Measurements from ENCODE around the gene TPCN2. TPM values are rescaled to one million over a fixed set of nuclear protein-coding genes. Genes with fewer than 3 reads are reported as not detected.
"Not testable (repeated sequence)": the region's sequence is repeated elsewhere in the genome, so short reads cannot be mapped to it uniquely, and the experiment has no call there.

Gene TPCN2
- total and polyA plus RNA-seq, 3 experiments from 2014 or later: 4.0 to 12.9 (median 12.3) TPM

DNA sequence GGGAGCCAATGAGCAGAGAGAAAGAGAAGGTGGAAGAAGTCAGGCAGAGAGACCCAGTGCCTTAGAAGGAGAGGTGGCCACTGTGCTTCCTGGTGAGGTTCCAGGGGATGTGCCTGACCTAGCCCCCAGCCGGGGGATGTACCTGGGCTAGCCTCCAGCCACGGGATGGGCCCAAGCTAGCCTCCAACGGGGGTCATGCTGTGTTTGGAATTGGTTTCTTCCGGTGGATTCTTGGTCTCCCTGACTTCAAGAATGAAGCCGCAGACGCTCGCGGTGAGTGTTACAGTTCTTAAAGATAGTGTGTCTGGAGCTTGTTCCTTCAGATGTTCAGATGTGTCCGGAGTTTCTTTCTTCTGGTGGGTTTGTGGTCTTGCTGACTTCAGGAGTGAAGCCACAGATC is 100.1 kb downstream of the TPCN2 start:
- Histone ChIP-seq H3K9me3 (ENCODE audit: low read length) (no peaks in the 10 kb centered on the region), H3K27me3 (ENCODE audit: insufficient read depth, low read length, poor library complexity, severe bottlenecking) (no peaks in the 10 kb centered on the region), H3K4me1 (ENCODE audit: insufficient read depth, low read length) (no peaks in the 10 kb centered on the region), H3K27ac (ENCODE audit: low read depth, low read length) (no peak overlapping the region), H3K4me3 (ENCODE audit: low read length) (no peak overlapping the region), H3K36me3 (ENCODE audit: insufficient read depth, low read length) (no peaks in the 10 kb centered on the region)
- Mint-ChIP-seq H3K27ac (no peak overlapping the region), H3K36me3 (peaks cover 0 to 6% (median 3%) of the 10 kb centered on the region in 3 donors), H3K9me3 (peaks cover 10 to 24% (median 15%) of the 10 kb centered on the region in 5 donors), H3K27me3 (peaks cover 5 to 15% of the 10 kb centered on the region in 2 donors), H3K4me3 (no peak overlapping the region), H3K4me1 (no peaks in the 10 kb centered on the region)
- ChIA-PET CTCF (interaction anchor here (2.1 kb wide), 1 partner anchor 62 kb away, joined by 4 read pairs; no protein-coding TSS in a partner anchor), POLR2A (no interaction called here)
- no peak for DNase-seq

DNA sequence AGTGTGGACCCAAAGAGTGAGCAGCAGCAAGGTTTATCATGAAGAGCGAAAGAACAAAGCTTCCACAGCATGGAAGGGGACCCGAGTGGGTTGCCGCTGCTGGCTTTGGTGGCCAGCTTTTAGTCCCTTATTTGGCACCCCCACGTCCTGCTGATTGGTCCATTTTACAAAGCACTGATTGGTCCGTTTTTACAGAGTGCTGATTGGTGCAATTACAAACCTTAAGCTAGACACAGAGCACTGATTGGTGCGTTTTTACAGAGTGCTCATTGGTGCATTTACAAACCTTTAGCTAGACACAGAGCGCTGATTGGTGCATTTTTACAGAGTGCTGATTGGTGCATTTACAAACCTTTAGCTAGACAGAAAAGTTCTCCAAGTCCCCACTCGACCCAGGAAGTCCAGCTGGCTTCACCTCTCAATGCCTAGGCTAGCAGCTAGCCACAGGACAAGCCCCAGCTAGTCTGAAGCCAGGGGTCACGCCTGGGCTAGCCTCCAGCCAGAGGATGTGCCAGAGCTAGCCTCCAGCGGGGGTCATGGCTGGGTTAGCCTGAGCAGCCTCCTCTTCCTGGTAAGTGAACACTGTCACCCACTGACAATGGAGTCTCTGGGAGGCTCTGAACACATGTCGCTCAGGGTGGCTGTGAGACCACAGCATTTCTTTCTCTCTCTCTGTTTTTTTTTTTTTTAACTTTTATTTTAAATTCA is 100.8 kb downstream of the TPCN2 start:
- H3K9me3 ChIP-seq (ENCODE audit: low read length); H3K36me3 Mint-ChIP-seq; H3K36me3 ChIP-seq (ENCODE audit: insufficient read depth, low read length); H3K4me3 Mint-ChIP-seq; DNase-seq; H3K27ac ChIP-seq (ENCODE audit: low read depth, low read length); H3K4me1 Mint-ChIP-seq; H3K4me1 ChIP-seq (ENCODE audit: insufficient read depth, low read length); POLR2A ChIA-PET; H3K4me3 ChIP-seq (ENCODE audit: low read length); H3K27ac Mint-ChIP-seq; H3K27me3 ChIP-seq (ENCODE audit: insufficient read depth, low read length, poor library complexity, severe bottlenecking): not testable (repeated sequence)
- peaks cover 10 to 21% (median 15%) of the 10 kb centered on the region in 5 donors for H3K9me3 Mint-ChIP-seq
- CTCF ChIA-PET: interaction anchor here (2.1 kb wide), 1 partner anchor 61 kb away, joined by 4 read pairs; no protein-coding TSS in a partner anchor
- H3K27me3 Mint-ChIP-seq: peaks cover 5 to 11% of the 10 kb centered on the region in 2 donors

DNA sequence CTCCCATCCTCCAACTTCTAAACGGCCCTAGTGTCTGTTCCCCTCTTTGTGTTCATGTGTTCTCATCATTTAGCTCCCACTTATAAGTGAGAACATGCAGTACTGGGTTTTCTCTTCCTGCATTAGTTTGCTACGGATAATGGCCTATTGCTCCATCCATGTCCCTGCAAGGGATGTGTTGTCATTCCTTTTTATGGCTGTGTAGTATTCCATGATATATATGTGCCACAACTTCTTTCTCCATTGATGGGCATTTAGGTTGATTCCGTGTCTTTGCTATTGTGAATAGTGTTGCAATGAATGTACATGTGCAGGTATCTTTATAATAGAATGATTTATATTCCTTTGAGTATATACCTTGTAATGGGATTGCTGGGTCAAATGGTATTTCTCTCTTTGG is 101.4 kb downstream of the TPCN2 start:
- Mint-ChIP-seq H3K4me3 (peak overlapping the region in 1 of 7 donors; percentile 7), H3K4me1 (no peaks in the 10 kb centered on the region), H3K36me3 (peaks cover 0 to 6% (median 3%) of the 10 kb centered on the region in 3 donors), H3K27me3 (peaks cover 5 to 7% of the 10 kb centered on the region in 2 donors), H3K27ac (no peak overlapping the region), H3K9me3 (peaks cover 10 to 21% (median 15%) of the 10 kb centered on the region in 5 donors)
- POLR2A ChIA-PET: no interaction called here
- Histone ChIP-seq H3K27me3 (ENCODE audit: insufficient read depth, low read length, poor library complexity, severe bottlenecking) (no peaks in the 10 kb centered on the region), H3K9me3 (ENCODE audit: low read length) (no peaks in the 10 kb centered on the region), H3K27ac (ENCODE audit: low read depth, low read length) (no peak overlapping the region), H3K36me3 (ENCODE audit: insufficient read depth, low read length) (no peaks in the 10 kb centered on the region), H3K4me3 (ENCODE audit: low read length) (no peak overlapping the region), H3K4me1 (ENCODE audit: insufficient read depth, low read length) (no peaks in the 10 kb centered on the region)
- CTCF ChIA-PET: interaction anchor here (2.1 kb wide), 1 partner anchor 60 kb away, joined by 4 read pairs; no protein-coding TSS in a partner anchor
- no peak for DNase-seq

DNA sequence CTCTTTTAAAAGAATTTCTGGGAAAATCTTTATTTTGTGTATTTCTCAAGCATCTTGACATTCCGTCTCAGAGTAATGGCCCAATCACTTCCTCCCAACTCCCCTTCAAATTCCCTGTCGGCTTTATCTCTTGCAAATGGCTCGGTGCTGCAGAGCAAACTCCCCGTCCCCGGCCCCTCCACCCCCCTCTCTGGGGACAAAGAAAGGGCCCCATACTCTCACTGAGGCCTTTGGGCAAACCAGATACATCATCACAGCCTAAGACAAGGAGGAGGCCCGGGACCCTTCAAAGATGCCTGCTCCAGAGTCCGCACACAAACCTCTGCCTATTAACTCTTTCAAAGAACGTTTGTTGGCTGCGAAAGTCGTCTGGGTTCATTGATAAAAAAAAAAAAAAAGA is 103.1 kb downstream of the TPCN2 start:
- Mint-ChIP-seq H3K9me3 (peaks cover 0 to 9% (median 5%) of the 10 kb centered on the region in 5 donors), H3K4me1 (no peaks in the 10 kb centered on the region), H3K27me3 (peaks cover 11 to 18% of the 10 kb centered on the region in 2 donors), H3K36me3 (peaks cover 0 to 3% (median 0%) of the 10 kb centered on the region in 3 donors), H3K4me3 (no peak overlapping the region), H3K27ac (no peak overlapping the region)
- H3K27me3 ChIP-seq (ENCODE audit: insufficient read depth, low read length, poor library complexity, severe bottlenecking): no peaks in the 10 kb centered on the region
- H3K27ac ChIP-seq (ENCODE audit: low read depth, low read length): no peak overlapping the region
- H3K36me3 ChIP-seq (ENCODE audit: insufficient read depth, low read length): no peaks in the 10 kb centered on the region
- DNase-seq: peak in 1 of 5 donors; percentile 18
- no peaks in the 10 kb centered on the region for H3K9me3 ChIP-seq (ENCODE audit: low read length)
- ChIA-PET POLR2A (no interaction called here), CTCF (no interaction called here)
- no peaks in the 10 kb centered on the region for H3K4me1 ChIP-seq (ENCODE audit: insufficient read depth, low read length)
- no peak overlapping the region for H3K4me3 ChIP-seq (ENCODE audit: low read length)

- DNase-seq: no peak
- Histone ChIP-seq H3K36me3 (ENCODE audit: insufficient read depth, low read length) (no peaks in the 10 kb centered on the region), H3K9me3 (ENCODE audit: low read length) (no peaks in the 10 kb centered on the region), H3K4me1 (ENCODE audit: insufficient read depth, low read length) (no peaks in the 10 kb centered on the region), H3K4me3 (ENCODE audit: low read length) (no peak overlapping the region), H3K27me3 (ENCODE audit: insufficient read depth, low read length, poor library complexity, severe bottlenecking) (no peaks in the 10 kb centered on the region), H3K27ac (ENCODE audit: low read depth, low read length) (no peak overlapping the region)
- Mint-ChIP-seq H3K27ac (no peak overlapping the region), H3K9me3 (peaks cover 0 to 8% (median 3%) of the 10 kb centered on the region in 5 donors), H3K4me1 (no peaks in the 10 kb centered on the region), H3K4me3 (no peak overlapping the region), H3K36me3 (peaks cover 0 to 3% (median 0%) of the 10 kb centered on the region in 3 donors), H3K27me3 (peaks cover 12 to 18% of the 10 kb centered on the region in 2 donors)
- ChIA-PET CTCF (interaction anchor here (1.2 kb wide), 1 partner anchor 490 kb away, joined by 4 read pairs; no protein-coding TSS in a partner anchor), POLR2A (no interaction called here)
Observed at GRCh38 chr11:69152733-69153421, 104.1 kb downstream of the TPCN2 start.

DNA sequence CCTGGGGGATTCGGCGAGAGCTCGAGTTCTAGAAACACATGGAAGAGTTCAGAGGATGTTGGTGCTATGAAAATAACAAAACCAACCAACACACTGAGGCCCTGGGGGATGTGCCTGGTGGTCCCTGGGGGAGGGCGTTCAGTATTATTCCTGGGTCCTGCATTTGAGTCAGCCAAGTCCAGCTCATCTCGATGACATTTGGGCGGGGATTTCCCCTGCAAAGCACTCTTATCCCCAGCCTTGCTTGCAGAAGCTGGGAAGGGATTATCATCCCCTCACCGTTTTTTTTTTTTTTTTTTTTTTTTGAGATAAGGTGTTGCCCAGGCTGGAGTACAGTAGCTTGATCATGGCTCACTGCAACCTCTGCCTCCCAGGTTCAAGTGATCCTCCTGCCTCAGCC is 104.9 kb downstream of the TPCN2 start:
- H3K27ac Mint-ChIP-seq: no peak overlapping the region
- POLR2A ChIA-PET: no interaction called here
- Histone ChIP-seq H3K36me3 (ENCODE audit: insufficient read depth, low read length) (no peaks in the 10 kb centered on the region), H3K4me3 (ENCODE audit: low read length) (no peak overlapping the region), H3K4me1 (ENCODE audit: insufficient read depth, low read length) (no peaks in the 10 kb centered on the region), H3K27me3 (ENCODE audit: insufficient read depth, low read length, poor library complexity, severe bottlenecking) (no peaks in the 10 kb centered on the region), H3K27ac (ENCODE audit: low read depth, low read length) (no peak overlapping the region), H3K9me3 (ENCODE audit: low read length) (no peaks in the 10 kb centered on the region)
- DNase-seq: no peak
- H3K36me3 Mint-ChIP-seq: peaks cover 0 to 3% (median 0%) of the 10 kb centered on the region in 3 donors
- no peak overlapping the region for H3K4me3 Mint-ChIP-seq
- H3K27me3 Mint-ChIP-seq: peaks cover 14 to 15% of the 10 kb centered on the region in 2 donors
- H3K9me3 Mint-ChIP-seq: peaks cover 0 to 4% (median 3%) of the 10 kb centered on the region in 5 donors
- no peaks in the 10 kb centered on the region for H3K4me1 Mint-ChIP-seq
- CTCF ChIA-PET: interaction anchor here (1.2 kb wide), 1 partner anchor 490 kb away, joined by 4 read pairs; no protein-coding TSS in a partner anchor

- H3K27ac Mint-ChIP-seq: peak overlapping the region in 1 of 8 donors; percentile 82
- Histone ChIP-seq H3K36me3 (ENCODE audit: insufficient read depth, low read length) (no peaks in the 10 kb centered on the region), H3K27me3 (ENCODE audit: insufficient read depth, low read length, poor library complexity, severe bottlenecking) (no peaks in the 10 kb centered on the region), H3K4me3 (ENCODE audit: low read length) (no peak overlapping the region), H3K27ac (ENCODE audit: low read depth, low read length) (no peak overlapping the region), H3K9me3 (ENCODE audit: low read length) (no peaks in the 10 kb centered on the region), H3K4me1 (ENCODE audit: insufficient read depth, low read length) (no peaks in the 10 kb centered on the region)
- DNase-seq: no peak
- peaks cover 11 to 14% of the 10 kb centered on the region in 2 donors for H3K27me3 Mint-ChIP-seq
- no peak overlapping the region for H3K4me3 Mint-ChIP-seq
- ChIA-PET CTCF (interaction anchor here (1.2 kb wide), 1 partner anchor 489 kb away, joined by 4 read pairs; no protein-coding TSS in a partner anchor), POLR2A (no interaction called here)
- H3K9me3 Mint-ChIP-seq: peaks cover 0 to 4% (median 0%) of the 10 kb centered on the region in 5 donors
- H3K36me3 Mint-ChIP-seq: no peaks in the 10 kb centered on the region
- H3K4me1 Mint-ChIP-seq: no peaks in the 10 kb centered on the region
Observed at GRCh38 chr11:69154211-69154913, 105.6 kb downstream of the TPCN2 start.
